Measurements from ENCODE around the gene CC2D1A.

CC2D1A gene

DNA sequence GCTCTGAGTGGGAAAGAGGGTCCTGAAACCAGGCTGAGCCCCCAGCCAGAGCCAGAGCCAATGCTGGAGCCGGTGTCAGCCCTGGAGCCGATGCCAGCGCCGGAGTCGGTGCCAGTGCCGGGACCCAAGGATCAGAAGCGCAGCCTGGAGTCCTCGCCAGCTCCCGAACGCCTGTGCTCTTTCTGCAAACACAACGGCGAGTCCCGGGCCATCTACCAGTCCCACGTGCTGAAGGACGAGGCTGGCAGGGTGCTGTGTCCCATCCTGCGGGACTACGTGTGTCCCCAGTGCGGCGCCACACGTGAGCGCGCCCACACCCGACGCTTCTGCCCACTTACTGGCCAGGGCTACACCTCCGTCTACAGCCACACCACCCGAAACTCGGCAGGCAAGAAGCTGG, 28.7 kb upstream of the CC2D1A start:
- DNase-seq, result no peak

DNA sequence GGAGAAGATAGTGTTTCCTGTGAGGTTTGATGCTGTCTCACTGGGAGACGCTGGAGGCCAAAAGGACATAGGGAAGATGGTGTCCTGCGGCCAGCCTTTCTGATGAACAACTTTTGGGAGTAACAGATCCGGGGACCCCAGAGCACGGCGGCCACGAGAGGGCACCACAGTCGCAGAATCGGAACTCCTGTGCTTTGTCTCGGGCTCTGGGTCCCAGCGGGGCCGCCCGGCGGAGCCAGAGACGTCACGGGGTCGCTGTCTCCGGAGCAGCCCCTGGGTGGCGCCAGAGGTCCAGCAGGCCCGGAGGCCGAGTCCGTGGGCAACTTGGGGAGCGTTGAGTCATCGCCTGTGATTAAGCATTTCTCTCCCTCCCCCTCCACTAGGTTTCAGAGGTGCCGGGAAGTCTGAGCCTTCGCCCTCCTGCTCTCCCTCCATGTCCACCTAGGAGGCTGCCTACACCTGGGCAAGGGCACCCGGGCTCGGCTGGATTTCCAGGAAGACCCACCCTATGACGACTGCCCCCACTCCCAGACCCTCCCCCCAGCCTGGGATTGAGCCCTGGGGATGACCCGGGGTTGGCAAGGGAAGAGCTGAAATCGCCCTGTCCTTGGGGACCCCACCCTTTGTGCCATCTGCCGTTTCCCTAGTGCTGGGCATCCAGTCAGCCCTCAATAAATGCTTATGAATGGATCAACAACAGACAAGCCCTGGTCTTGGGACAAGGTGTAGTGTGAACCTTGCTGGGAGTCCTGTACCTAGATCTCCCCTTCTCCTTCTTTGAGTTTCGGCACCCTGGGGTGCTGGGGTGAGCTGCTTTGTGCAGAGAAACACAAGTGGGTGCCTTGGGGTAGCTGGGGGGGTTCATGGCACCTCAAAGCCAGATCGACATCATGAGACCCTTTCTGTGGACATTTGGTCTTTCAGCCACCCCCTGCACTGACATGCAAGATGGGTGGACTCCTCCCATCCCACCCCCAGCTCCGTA, 25.6 kb upstream of the CC2D1A start:
- peak; percentile 98 for DNase-seq

GRCh38 chr19:13881251-13881691, 24.7 kb upstream of the CC2D1A start:
- peak; percentile 73 for DNase-seq

GRCh38 chr19:13881692-13882418, 24.1 kb upstream of the CC2D1A start:
- peak; percentile 74 for DNase-seq

DNA sequence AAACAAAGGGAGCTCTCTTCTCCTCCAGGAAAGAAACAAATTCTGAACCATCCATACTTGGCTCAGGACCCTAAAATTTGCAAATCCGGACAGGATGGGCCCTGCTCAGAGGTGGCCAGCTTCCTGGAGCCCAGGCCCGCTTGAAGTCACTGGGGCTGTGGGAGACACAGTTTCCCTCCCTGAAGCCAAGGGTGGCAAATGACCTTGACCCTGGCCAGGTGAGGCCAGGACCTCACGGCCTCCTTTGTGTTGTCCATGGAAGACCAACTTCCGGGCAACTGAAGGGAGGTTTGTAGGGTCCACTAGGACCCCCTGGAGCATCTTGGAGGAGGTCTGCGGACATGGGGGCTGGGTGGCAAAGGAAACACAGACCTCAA, 23.6 kb upstream of the CC2D1A start:
- DNase-seq, result peak; percentile 19

GRCh38 chr19:13882836-13883235, 23.2 kb upstream of the CC2D1A start:
- peak; percentile 19 for DNase-seq

- DNase-seq, result peak; percentile 26
Observed at GRCh38 chr19:13883516-13884064, 22.4 kb upstream of the CC2D1A start.

- DNase-seq, result peak; percentile 20
Observed at GRCh38 chr19:13884726-13885591, 21.0 kb upstream of the CC2D1A start.

DNA sequence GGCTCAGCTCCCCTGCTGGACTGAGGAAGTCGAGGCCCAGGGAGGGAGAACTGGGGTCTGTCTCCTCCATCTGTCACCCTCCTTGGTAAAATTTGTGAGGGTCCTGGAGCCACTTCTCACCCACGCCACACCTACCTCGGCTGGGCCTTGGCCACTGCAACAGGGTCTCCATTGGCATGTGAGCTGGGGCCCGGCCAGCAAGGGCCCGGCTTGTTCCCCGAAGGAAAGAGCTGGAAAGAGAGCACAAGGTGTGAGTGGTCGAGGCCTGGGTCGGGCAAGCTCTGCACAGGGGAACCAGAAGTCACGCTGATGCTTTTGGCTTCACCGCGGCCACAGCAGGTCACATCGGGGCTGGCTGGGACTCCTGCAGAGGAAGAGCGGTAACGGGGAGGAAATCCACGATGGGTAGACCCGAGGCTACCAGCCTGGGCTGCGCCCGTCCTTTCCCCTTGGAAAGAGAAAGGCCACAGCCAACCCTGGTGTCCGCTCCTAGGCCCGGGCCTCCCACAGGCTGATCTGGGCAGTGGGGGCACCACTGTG, 20.1 kb upstream of the CC2D1A start:
- DNase-seq, result no peak

GRCh38 chr19:13887018-13887436, 19.0 kb upstream of the CC2D1A start:
- peak; percentile 42 for DNase-seq

- no peak for DNase-seq
Observed at GRCh38 chr19:13887517-13887916, 18.5 kb upstream of the CC2D1A start.

DNA sequence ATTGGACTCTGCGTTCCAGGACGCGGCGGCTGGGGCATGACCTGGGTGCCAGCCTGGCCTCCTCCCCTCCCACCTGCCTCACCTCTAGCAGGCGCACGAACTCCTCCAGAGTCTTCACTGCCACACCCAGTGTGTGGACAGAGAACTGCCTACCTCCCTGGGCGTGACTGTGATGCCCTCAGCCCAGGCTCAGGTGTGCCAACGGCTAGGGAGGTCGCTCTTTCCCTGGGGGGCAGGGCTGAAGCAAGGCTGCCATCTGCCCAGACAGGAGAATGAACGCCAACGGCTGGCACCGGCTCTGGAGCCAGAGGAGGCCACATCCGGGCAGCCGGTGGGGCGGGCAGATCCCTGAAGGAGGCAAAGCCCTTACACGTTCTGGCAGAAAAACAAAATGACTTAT, 17.7 kb upstream of the CC2D1A start:
- no peak for DNase-seq

DNA sequence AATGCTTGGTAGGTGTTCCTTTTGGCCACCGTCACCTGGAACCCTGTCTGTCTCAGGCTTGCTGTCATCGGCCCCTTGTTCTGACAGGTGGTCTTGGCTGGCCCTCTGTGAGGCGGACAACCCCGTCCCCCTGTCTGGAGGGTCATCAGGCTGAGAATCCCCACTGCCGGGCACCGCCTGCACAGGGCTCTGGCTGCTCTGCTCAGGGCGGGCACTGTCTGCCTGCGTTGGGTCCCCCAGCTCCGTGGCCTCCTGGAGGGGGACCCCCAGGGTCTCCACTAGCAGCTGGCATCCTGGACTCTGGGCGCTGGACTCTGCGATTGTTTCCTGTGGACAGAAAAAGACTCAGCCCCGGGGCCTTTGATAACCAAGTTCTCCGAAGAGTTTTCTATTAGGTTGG, 15.9 kb upstream of the CC2D1A start:
- DNase-seq, result no peak

DNA sequence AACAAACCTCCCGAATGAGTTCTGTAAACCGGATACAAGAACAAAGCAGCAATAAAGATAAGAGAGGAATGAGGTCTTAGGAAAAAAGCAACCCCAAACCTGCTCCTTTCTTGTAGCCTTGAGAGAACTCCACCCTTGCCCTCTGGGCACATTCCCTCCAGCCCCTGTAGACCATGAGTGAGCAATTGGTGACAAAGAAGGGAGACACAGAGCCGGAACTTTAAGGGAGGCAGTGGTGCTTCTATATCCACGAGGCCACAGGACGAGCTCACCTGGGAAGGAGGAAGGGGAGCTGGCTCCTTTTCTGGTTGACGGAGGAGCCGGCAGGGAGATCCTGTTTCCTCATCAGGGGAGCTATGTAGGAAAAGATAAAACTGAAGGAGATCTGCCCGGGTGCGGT, 13.1 kb upstream of the CC2D1A start:
- no peak for DNase-seq

DNA sequence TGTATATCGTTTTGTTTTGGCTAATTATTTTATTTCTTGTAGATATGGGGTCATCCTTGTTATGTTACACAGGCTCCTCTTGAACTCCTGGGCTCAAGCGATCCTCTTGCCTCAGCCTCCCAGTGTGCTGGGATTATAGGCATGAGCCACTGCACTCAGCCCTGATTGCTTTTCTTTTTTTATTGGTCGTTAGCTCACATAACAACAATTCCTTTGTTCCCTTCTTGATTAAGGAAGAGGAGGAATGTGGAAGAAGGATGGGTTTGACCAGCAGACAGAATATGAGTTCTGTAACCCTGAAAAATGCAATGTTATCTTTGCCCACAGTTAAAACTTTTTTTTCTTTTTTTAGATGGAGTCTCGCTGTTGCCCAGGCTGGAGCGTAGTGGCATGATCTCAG, 11.4 kb upstream of the CC2D1A start:
- DNase-seq, result no peak

DNA sequence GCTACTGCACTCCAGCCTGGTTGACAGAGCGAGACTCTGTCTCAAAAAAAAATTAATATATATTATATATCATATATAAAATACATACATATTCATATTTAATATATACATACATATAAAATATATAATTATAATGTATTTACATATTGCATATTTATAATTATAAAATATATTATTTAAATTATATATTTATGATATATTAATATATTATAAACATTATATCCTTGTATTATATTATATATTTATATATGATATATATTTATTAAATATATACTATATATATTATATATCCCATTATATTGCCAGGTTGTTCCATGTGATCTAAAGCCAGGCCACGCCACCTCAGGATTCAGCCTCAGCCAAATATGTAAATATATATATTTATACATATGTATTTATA, 9.8 kb upstream of the CC2D1A start:
- no peak for DNase-seq

DNA sequence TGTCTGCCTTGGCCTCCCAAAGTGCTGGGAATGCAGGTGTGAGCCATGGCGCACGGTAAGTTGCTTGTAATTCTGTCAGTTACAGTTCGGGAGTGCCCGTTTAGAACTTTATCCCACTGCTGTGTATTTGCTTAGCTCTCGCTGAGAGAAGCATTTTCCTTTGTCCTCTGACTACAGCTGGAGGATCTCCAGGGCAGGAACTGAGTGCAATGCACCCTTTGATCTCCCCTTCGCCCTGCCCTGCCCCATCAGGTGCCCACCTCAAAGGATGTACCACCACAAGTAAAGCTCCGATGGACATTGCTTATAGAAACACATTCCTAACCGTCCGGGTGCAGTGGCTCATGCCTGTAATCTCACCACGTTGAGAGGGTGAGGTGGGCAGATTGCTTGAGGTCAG, 6.6 kb upstream of the CC2D1A start:
- DNase-seq, result no peak

DNA sequence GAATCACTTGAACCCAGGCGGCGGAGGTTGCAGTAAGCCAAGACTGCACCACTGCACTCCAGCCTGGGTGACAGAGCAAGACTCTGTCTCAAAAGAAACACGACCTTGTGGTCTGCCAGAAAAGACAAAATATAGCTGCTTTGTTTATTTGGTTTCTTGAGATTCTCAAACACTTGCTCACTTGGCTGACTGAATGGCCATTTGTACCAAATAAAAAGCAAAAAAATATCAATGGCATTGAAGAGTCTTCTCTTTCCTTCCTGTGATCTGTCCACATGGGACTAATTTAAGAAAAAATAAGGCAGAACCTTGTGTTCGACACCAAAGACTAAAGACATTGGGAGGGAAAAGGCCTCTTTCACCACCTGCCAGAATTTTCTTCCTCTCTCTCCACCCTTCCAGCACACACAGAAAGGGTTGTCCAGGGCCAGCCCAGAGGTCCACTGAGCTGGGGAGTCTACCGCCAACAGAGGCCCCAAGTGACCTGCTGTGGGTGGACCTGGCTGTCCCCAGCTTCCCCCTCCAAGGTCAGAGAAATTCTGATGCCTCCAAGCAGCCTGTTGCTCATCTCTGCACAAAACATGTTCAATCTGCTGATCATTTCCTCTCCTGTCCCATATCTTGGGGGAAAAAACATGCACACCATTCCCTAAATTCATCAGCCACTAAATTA, 6.0 kb upstream of the CC2D1A start:
- DNase-seq, result no peak

DNA sequence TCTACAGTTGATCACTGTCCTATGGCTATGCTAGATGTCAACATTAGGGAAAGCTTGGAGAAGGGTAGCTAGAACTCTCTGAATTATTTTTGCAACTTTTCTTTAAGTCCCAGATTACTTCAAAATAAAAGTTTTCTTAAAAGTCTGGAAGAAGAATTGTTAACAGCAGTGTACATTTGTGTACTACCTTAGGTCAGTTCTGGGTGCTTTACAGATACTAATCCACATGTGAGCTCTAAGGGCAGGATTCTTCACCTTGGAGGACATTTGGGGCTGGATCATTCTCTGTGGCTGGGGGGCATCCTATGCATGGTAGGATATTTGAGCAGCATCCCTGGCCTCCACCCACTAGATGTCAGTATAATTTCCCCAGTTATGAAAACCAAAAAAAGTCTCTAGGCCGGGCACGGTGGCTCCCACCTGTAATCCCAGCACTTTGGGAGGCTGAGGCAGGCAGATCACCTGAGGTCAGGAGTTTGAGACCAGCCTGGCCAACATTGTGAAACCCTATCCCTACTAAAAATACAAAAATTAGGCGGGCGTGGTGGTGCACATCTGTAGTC, 2.9 kb upstream of the CC2D1A start:
- no peak for DNase-seq

GRCh38 chr19:13906521-13906904, 512 bp downstream of the CC2D1A start:
- DNase-seq, result no peak

- DNase-seq, result no peak
Observed at GRCh38 chr19:13906910-13907309, 909 bp downstream of the CC2D1A start.
